Ovary (tissue), 3 donors: ENCODE measurements around the gene SEMA6A.

Experiments
- POLR2A ChIP-seq: fragments of 450-650 bp; IDR thresholded peaks from one replicate; pipeline ENCODE4 v1.6.1; 2017; ENCODE audit warnings: antibody characterized with exemption, mild to moderate bottlenecking, moderate library complexity
- TF ChIP-seq, protein P1 (sequence below), 3 donors: fragments of 450-650 bp in 2 of 3; fragments of 200-600 bp in 1 of 3; IDR thresholded peaks; one replicate each; pipeline versions ENCODE4 v1.5.1 to v1.8.0; 2016 to 2022; ENCODE audit warnings: antibody characterized with exemption in 3 of 3, mild to moderate bottlenecking in 1 of 3
- donor health status: DM: no; HTN: no; CAD: no.

DNA sequence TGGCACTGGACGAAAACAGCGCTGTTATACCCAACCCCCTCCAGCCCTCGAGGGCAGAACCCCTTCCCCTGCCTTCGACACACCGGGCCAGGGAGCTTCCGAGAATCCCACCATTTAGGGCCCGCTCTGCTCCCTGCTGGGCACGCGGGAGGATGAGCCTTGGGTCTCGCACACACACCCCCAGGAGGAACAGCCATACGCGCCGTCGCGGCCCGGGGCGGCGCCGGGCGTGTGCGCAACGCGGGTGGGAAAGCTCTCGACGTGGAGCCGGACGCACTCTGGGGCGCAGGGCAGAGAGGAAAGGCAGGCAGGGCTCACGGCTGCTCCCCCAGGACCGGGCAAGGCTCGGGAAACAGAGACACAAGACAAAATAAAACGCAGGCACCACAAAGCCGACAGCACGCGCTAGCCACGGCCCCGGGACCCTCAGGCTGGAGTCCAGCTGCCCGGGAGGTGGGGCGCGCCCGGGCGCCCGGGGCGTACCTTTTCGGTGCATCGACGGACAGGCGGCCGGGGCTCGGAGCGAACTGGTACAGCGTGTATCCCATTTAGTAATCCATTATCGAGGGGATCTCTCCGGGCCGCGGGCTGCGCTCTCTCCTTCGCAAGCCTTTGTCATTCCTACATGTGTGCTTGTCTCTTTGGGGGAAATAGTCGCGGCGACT lies 789 bp downstream of the SEMA6A start:
- TF ChIP-seq, protein P1, sequence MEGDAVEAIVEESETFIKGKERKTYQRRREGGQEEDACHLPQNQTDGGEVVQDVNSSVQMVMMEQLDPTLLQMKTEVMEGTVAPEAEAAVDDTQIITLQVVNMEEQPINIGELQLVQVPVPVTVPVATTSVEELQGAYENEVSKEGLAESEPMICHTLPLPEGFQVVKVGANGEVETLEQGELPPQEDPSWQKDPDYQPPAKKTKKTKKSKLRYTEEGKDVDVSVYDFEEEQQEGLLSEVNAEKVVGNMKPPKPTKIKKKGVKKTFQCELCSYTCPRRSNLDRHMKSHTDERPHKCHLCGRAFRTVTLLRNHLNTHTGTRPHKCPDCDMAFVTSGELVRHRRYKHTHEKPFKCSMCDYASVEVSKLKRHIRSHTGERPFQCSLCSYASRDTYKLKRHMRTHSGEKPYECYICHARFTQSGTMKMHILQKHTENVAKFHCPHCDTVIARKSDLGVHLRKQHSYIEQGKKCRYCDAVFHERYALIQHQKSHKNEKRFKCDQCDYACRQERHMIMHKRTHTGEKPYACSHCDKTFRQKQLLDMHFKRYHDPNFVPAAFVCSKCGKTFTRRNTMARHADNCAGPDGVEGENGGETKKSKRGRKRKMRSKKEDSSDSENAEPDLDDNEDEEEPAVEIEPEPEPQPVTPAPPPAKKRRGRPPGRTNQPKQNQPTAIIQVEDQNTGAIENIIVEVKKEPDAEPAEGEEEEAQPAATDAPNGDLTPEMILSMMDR (IDR thresholded peaks at IDR 0.05), result no peak
- TF ChIP-seq POLR2A, result no peak
